GM19397 (cell line): ENCODE measurements around the gene DNAAF5.
"Not testable (repeated sequence)": the region's sequence is repeated elsewhere in the genome, so short reads cannot be mapped to it uniquely, and the experiment has no call there.

Experiments used
- ATAC-seq: cut with Tn5 transposase; IDR thresholded peaks from one replicate; pipeline ENCODE4 v1.9.1; 2021; ENCODE audit warnings: mild to moderate bottlenecking, moderate library complexity; ENCODE audit not compliant: unreplicated experiment

Gene DNAAF5

DNA sequence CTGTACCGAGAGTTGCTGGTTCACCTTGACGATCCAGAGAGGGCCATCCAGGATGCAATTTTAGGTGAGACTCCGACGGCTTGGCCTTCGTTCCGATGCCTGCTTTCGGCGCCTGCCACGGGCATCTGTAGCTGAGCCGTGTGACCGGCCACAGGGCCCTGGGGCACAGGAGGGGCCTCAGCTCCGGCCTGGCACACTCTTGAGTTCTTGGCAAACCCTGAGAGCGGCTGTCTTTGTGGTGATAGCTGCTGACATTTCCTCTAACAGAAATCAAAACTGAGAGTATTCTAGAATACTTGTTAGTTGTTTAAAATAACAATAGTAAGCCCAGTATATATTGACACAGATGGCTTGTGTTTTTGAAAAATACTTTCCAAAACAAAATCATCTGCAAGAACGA is 53.6 kb downstream of the DNAAF5 start:
- no peak for ATAC-seq

DNA sequence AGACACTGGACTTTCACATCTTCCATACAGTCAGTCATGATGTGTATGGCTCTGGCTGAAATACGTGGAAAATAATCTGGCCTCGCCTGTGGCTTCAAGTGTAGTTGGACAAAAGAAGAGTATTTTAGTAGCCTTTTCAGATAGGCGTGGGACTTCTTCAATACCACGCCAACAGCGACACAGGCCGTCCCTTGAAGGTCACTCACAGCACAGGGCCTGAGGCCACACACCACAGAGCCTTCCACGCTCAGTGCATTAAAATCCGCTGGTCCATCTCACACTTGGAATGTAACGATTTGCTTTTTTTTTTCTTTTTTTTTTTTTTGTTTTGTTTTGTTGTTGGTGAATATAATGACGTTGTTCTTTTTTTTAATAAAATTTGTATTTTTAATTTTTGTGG is 54.0 kb downstream of the DNAAF5 start:
- no peak for ATAC-seq

DNA sequence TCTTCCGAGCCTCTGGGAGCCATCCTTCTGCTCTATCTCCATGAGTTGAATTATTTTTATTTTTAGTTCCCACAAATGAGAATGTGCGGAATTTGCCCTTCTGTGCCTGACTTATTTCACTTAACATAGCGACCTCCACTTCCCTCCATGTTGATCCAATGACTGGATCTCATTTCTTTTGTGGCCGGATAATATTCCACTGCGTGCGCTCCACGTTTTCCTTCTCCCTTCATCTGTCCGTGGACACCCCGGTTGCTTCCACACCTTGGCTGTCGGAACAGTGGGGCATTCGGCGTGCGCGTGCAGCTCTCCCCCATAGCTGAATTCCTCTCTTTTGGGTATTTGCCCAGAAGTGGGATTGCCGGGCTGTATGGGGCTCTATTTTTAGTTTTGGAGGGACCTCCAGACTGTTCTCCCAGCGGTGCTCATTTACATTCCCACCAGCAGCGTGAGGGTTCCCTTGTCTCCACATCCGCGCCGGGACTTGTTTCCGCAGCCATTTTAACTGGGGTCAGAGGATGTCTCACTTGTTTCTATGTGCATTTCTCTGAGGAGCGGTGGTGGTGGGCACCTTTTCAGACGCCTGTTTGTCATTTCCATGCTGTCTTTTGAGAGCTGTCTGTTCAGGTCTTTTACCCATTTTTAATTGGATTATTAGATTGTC is 54.8 kb downstream of the DNAAF5 start:
- ATAC-seq = no peak

DNA sequence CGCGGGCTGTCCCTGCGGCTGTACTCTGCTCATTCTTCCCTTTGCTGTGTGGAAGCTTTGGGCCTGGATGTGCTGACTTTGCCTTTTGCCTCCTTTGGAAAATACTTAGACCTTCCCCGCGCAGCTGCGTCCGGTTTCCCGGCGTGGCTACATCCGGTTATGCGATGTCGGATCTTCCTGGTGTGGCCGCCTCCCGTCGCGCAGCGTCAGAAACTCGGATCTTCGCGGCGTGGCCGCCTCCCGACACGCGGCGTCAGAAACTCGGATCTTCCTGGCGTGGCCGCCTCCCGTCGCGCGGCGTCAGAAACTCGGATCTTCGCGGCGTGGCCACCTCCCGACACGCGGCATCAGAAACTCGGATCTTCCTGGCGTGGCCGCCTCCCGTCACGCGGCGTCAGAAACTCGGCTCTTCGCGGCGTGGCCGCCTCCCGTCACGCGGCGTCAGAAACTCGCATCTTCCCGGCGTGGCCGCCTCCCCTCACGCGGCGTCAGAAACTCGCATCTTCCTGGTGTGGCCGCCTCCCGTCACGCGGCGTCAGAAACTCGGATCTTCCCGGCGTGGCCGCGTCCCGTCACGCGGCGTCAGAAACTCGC is 55.5 kb downstream of the DNAAF5 start:
- no peak for ATAC-seq

DNA sequence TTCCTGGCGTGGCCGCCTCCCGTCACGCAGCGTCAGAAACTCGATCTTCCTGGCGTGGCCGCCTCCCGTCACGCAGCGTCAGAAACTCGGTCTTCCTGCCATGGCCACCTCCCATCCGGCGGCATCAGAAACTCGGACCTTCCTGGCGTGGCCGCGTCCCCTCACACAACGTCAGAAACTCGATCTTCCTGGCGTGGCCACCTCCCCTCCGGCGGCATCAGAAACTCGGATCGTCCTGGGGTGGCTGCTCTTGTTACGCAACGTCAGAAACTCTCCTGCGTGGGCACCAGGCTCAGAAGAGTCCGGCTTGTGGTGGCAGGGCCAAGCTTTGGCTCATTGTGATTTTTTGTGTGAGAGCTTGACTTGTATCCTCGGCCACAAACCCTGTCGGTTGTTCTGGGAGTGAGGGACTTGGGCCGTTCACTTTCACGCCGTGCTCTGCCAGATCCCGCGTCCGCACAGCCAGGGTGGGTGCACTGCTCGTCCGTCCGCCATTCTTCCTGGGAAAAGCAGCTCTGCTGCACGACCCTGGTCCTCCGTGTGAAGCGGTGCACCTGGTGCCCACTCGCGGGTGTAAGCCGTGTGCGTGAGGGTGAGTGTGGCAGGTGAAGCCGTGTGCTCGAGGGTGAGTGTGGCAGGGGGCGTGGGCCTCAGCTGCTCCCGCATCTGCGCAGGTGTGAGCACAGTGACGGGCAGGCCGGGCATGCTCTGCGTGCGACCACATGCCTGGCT is 56.4 kb downstream of the DNAAF5 start:
- ATAC-seq = no peak

DNA sequence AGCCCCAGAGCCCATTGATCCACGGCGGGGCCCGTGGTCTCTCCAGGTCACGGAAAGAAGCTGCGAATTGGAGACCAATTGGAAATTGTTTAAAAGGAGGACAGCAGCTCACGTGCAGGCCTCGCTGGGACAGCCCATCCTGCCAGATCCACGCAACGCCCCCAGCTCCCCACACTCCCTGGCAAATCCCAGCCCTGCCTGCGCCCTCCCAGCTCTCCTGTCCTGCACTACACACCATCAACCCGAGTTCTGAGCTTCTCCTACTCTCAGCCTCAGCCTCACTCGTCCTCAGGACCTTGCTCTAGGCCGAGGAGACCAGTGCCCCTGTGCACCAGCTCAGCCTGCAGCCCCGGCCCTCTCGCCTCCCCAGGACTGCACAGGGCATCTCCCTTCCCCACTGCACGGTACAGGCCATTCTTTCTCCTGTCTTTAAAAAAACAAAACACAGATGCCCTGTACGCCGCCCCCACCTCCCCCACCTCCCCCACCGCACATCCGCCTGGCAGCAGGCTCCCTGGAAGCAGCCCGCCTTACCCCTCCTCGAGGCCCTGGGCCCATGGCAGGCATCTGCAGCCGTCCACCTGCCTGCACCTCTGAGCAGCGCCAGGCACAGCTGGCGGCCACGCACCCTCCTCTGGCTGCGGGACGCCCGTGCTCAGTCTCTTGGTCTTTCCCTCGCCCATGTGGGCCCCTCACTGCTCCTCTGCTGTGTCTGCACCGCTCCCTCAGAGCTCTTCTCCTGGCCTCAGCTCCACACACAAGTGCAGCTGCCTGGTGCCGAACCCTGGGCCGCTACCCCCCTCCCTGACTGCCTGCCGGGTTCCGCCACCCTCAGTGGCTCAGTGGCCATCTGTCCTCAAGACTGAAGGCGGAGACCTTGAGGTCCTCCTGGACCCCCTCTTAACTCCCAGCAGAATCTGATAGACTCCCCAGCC is 57.3 kb downstream of the DNAAF5 start:
- ATAC-seq = no peak

DNA sequence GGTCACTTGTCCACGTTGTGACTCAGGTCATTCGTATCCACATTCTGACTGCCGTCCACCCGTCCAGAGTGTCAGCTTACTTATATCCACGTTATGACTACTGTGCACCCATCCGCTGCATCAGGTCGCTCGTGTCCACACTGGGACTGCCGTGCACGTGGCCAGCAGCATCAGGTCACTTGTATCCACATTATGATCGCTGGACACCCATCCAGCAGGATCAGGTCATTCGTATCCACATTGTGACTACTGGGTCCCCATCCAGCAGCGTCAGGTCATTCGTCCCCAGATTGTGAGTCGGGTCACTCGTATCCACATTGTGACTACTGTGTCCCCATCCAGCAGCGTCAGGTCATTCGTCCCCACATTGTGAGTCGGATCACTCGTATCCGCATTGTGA is 58.5 kb downstream of the DNAAF5 start:
- ATAC-seq = no peak

DNA sequence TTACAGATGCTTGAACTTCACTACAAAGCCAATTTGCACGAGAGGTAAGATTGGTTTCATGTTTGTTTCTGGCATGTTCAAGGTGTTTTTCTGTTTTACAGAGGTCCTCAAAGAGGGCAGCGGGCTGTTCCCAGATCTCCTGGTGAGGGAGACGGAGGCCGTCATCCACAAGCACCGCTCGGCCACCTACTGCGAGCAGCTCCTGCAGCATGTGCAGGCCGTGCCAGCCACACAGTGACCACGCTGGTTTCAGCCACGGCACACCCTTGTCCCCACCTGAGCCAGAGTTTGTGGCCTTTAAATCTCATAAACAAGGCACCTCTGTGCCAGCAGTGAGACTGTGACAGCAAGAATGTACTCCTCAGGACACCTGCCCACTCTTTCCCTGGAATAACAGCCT is 58.9 kb downstream of the DNAAF5 start:
- ATAC-seq = no peak

DNA sequence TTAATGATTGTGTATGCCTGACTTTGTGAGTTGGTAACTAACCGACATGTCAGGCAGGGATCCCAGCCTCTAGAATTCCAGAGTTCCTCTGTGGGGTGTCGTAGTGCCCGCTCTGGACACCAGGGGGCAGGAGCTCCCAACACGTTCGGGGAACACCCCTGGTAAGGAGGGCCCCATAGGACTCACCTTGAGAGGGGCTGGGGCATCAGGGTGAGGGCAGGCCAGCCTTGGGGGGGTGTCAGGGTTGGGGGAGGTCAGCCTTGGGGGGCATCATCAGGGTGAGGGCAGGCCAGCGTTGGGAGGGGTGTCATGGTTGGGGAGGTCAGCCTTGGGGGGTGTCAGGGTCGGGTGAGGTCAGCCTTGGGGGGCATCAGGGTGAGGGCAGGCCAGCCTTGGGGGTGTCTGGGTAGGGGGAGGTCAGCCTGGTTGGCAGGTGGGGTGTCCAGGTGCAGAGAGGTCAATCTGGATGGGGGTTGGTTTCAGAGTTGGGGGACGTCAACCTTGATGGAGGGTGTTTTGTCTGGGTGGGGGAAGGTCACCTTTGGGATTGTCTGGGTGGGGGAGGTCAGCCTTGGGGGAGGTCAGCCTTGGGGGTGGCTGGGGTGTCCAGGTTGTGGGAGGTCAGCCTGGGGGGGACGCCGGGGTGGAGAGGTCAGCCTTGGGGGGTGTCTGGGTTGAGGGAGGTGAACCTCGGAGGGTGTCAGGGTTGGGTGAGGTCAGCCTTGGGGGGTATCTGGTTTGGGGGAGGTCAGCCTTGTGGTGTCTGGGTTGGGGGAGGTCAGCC is 60.2 kb downstream of the DNAAF5 start:
- no peak for ATAC-seq

DNA sequence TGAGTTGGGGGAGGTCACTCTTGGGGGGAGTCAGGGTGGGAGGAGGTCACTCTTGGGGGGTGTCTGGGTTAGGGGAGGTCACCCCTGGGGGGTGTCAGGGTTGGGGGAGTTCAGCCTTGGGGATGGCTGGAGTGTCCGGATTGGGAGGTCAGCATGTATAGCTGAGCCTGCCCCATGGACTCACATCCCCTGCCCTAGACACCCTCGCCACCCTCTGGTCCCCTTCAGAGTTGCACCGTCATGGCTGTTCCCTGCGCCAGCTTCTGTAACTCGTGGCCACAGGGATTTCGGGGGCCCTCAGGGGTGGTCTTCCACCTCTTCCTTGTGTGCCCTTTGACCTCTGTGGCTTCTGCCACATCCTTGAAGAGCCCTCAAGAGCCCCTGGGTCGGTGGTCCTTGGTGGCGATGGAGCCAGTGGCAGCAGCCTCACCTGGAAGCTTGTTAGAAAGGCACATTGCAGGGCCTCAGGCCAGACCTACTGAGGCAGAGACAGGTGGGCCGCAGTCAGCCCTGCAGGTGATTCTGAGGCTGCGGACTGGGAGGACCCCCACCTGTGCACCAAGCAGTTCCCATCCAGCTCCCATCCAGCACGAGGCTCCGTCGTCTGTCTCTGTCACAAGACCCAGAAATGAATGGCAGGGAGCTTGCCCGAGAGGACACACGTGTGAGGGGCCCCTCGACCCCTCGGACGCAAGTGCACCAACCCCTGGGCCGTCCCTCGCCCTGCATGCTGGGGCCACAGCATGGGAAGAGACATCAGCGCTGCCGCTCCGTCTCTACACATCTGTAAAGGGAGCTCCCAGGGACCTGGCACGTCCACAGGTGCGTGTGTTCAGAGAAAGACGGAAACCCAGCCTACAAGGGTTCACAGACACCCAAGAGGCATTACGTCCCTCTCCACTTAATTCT is 61.1 kb downstream of the DNAAF5 start:
- no peak for ATAC-seq

DNA sequence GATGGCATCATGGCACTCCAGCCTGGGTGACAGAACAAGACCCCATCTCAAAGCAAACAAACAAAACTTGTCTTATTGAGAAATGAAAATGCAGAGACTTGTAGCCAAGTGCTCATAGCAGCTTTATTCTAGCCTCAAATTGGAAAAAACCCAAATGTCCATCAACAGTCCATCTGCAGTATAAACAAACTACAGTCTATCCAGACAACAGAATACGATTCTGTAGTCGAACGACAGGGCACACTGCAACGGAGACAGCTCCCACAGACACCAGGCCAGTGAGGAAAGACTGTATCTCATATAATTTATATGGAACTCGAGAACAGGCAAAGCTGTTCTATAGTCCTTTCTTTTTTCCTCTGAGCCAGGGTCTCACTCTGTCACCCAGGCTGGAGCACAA is 65.0 kb downstream of the DNAAF5 start:
- no peak for ATAC-seq

DNA sequence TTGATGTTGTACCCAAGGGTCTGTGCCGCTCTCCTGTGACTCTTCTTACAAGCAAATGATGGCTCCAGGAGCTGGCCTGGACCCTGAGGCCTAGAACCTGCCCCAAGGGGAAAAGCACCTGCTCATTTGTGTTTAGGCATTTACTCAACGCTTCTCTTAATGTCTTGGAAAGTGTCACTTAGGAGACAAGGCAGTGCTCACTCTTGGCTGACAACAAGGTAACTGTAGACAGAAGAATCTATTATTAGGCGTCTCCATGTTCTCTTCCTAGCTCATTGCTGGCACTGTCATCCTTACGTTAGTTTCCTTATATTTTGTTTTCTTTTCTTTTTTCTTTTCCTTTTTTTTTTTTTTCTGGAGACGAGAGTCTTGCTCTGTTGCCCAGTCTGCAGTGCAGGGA is 67.7 kb downstream of the DNAAF5 start:
- no peak for ATAC-seq

DNA sequence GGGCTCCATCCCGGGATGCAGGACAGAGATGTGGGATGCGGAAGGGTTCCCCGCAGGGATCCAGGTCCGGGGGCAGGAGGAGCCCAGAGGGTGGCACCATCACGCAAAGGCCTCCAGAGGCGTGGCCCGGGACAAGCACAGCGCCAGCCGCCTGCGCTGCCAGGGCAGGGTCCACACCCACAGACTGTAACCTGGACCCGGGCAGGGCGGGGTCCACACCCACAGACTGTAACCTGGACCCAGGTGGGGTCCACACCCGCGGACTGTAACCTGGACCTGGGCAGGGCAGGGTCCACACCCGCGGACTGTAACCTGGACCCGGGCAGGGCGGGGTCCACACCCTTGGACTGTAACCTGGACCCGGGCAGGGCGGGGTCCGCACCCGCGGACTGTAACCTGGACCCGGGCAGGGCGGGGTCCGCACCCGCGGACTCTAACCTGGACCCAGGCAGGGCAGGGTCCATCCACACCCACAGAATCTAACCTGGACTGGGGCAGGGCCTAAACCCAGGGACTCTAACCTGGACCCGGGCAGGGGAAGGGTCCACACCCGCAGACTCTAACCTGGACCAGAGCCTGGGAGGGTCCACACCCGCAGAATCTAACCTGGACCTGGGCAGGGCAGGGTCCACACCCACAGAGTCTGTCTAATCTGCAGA is 68.3 kb downstream of the DNAAF5 start:
- ATAC-seq = no peak

DNA sequence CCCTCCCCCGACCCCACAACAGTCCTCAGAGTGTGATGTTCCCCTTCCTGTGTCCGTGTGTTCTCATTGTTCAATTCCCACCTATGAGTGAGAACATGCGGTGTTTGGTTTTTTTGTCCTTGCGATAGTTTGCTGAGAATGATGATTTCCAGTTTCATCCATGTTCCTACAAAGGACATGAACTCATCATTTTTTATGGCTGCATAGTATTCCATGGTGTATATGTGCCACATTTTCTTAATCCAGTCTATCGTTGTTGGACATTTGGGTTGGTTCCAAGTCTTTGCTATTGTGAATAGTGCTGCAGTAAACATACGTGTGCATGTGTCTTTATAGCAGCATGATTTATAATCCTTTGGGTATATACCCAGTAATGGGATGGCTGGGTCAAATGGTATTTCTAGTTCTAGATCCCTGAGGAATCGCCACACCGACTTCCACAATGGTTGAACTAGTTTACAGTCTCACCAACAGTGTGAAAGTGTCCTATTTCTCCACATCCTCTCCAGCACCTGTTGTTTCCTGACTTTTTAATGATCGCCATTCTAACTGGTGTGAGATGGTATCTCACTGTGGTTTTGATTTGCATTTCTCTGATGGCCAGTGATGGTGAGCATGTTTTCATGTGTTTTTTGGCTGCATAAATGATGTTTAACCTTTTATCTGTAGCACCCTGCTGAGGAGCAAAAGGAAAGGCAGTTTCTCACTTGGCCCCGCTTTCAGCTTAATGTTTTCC is 70.1 kb downstream of the DNAAF5 start:
- ATAC-seq = not testable (repeated sequence)

DNA sequence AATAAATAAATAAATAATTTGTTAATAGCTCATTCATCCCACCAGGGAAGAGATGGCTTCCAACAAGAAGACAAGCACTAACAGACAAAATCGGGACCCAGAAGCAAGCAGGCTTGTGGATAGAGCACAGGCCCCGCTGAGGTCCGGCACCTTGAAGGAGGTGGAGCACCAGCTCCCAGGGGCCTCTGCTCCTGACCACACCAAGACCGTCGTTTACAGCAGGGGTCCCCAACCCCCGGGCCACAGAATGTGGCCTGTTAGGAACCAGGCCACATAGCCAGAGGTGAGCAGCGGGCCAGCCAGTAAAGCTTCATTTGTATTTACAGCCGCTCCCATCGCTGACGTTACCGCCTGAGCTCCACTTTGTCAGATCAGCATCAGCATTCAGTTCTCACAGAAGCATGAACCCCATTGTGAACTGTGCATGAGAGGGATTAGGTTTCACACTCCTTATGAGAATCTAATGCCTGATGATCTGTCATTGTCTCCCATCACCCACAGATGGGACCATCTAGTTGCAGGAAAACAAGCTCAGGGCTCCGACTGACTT is 72.5 kb downstream of the DNAAF5 start:
- no peak for ATAC-seq

DNA sequence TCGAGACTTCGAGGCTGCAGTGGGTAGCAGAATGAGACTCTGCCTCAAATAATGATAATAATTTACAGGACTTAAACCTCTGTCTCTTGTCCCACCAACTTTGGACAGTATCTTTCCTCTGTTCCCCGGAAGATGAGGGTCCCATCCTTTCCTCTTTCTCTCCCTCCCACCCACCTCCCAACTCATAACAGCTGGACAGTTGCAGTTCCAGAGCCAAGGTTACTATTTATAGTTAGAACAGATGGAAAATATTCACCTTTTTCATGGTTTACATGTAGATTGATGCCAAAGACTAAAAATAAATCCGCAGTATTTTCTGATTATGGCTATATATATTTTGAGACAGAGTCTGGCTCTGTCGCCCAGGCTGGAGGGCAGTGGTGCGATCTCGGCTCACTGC is 74.2 kb downstream of the DNAAF5 start:
- no peak for ATAC-seq

DNA sequence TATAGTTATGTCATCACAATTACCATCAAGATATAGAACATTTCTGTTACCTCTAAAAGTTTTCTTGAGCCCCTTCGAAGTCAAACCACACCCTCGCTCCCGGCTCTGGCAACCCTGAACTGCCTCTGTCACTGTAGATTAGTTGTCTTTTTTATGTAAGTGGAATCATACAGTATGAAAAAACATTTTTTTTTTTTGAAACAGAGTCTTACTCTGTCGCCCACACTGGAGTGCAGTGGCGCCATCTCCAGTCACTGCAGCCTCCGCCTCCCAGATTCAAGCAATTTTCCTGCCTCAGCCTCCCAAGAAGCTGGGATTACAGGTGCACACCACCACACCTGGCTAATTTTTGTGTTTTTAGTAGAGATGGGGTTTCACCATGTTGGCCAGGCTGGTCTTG is 74.9 kb downstream of the DNAAF5 start:
- not testable (repeated sequence) for ATAC-seq

DNA sequence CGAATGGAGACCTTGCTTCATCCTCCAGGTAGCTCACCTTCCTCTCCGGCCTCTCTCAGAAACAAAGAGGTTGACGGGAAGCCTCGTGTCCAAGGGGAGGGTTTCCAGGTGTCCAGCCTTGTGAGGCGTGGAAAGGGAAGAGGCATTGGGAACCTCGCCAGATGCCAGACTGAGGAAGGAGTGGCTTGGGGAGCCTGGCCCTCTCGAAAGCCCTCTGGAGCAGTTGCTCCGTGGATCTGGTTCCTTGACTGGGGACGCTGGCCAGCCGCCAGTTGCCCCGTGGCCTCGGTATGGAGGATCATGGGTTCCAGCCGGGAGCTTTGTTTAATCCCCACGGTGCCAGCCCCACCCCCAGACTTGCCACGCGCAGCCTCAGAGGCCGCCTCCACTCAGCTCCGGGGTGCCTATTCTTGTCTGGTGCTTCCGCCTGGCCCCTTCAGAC is 75.5 kb downstream of the DNAAF5 start:
- ATAC-seq = no peak
